Neural cell (in vitro differentiated cells): ENCODE results near the gene CDH4. TPM values are rescaled to one million over a fixed set of nuclear protein-coding genes. Genes with fewer than 3 reads are reported as not detected.

Source experiments
- H2AFZ ChIP-seq: fragments of 200-600, 300-800 bp; sonication (generic), shearing (Covaris generic); 2 replicates; pipeline ENCODE4 v1.6.0; 2014; ENCODE audit warnings: low read depth, mild to moderate bottlenecking, antibody characterized with exemption, low read length, moderate library complexity
- H3F3A ChIP-seq: fragments of 200-600 bp; shearing (Covaris generic); 2 replicates; pipeline ENCODE4 v1.6.1; 2016; ENCODE audit warnings: mild to moderate bottlenecking, moderate library complexity, mixed read lengths, antibody characterized with exemption, low read length; ENCODE audit not compliant: insufficient read depth, poor library complexity, severe bottlenecking
- H3K27ac ChIP-seq: fragments of 200-600, 300-800 bp; sonication (generic), shearing (Covaris generic); 2 replicates; pipeline ENCODE4 v1.5.1; 2014; ENCODE audit warnings: mild to moderate bottlenecking, low read length, moderate library complexity
- H3K27me3 ChIP-seq: fragments of 300-800, 200-600 bp; sonication (generic), shearing (Covaris generic); 2 replicates; pipeline ENCODE4 v1.6.0; 2014; ENCODE audit warnings: mild to moderate bottlenecking, low read depth, low read length, moderate library complexity; ENCODE audit not compliant: insufficient read depth
- H3K36me3 ChIP-seq: fragments of 300-800, 200-600 bp; sonication (generic), shearing (Covaris generic); 2 replicates; pipeline ENCODE4 v1.5.1; 2014; ENCODE audit warnings: mild to moderate bottlenecking, antibody characterized with exemption, low read length, moderate library complexity; ENCODE audit not compliant: insufficient read depth
- H3K4me2 ChIP-seq: fragments of 300-800, 200-600 bp; sonication (generic), shearing (Covaris generic); 2 replicates; pipeline ENCODE4 v1.6.0; 2014; ENCODE audit warnings: mild to moderate bottlenecking, low read length
- H3K4me3 ChIP-seq: fragments of 300-800, 200-600 bp; sonication (generic), shearing (Covaris generic); 2 replicates; pipeline ENCODE4 v1.5.1; 2014; ENCODE audit warnings: mild to moderate bottlenecking, low read length, moderate library complexity
- H3K79me2 ChIP-seq: fragments of 200-600 bp; shearing (Covaris generic); replicated peaks from 2 replicates; pipeline ENCODE4 v1.6.0; 2014; ENCODE audit warnings: mild to moderate bottlenecking, low read length, moderate library complexity; ENCODE audit not compliant: insufficient read depth
- H3K9ac ChIP-seq: fragments of 300-800, 200-600 bp; sonication (generic), shearing (Covaris generic); 2 replicates; pipeline ENCODE4 v1.6.1; 2016; ENCODE audit warnings: mild to moderate bottlenecking, low read length, mixed read lengths
- H3K9me2 ChIP-seq: fragments of 200-600 bp; shearing (Covaris generic); 2 replicates; pipeline ENCODE4 v1.6.1; 2016; ENCODE audit warnings: mild to moderate bottlenecking, low read length, mixed read lengths; ENCODE audit not compliant: insufficient read depth
- H3K9me3 ChIP-seq: fragments of 200-600, 300-800 bp; sonication (generic), shearing (Covaris generic); 2 replicates; pipeline ENCODE4 v1.6.1; 2016; ENCODE audit warnings: mild to moderate bottlenecking, mixed run types, low read length, moderate library complexity, mixed read lengths
- H4K20me1 ChIP-seq: fragments of 200-600 bp; shearing (Covaris generic); 2 replicates; pipeline ENCODE4 v1.6.1; 2016; ENCODE audit warnings: mild to moderate bottlenecking, mixed run types; ENCODE audit not compliant: insufficient read depth
- EP300 ChIP-seq: fragments of 450-650 bp; conservative IDR thresholded peaks from 2 replicates; pipeline ENCODE4 v1.6.1; 2014; ENCODE audit warnings: antibody characterized with exemption, mild to moderate bottlenecking, moderate library complexity; ENCODE audit not compliant: poor library complexity, severe bottlenecking
- EZH2 ChIP-seq: fragments of 200-600, 300-800 bp; shearing (Covaris generic), sonication (generic); IDR thresholded peaks from 2 replicates; pipeline ENCODE4 v1.6.1; 2014; ENCODE audit warnings: antibody characterized with exemption, low read length, borderline replicate concordance, mild to moderate bottlenecking; ENCODE audit not compliant: insufficient read depth, poor library complexity, severe bottlenecking
- MXI1 ChIP-seq: fragments of 450-650 bp; conservative IDR thresholded peaks from 2 replicates; pipeline ENCODE4 v1.6.1; 2014; ENCODE audit warnings: antibody characterized with exemption, mild to moderate bottlenecking; ENCODE audit not compliant: poor library complexity, severe bottlenecking
- POLR2AphosphoS5 ChIP-seq: IDR thresholded peaks from 2 replicates; pipeline ENCODE4 v1.6.1; 2012
- RAD21 ChIP-seq: fragments of 450-650 bp; conservative IDR thresholded peaks from 2 replicates; pipeline ENCODE4 v1.6.1; 2014; ENCODE audit warnings: antibody characterized with exemption, mild to moderate bottlenecking, moderate library complexity
- SMC3 ChIP-seq: fragments of 450-650 bp; conservative IDR thresholded peaks from 2 replicates; pipeline ENCODE4 v1.6.1; 2014; ENCODE audit warnings: antibody characterized with exemption, mild to moderate bottlenecking, moderate library complexity; ENCODE audit not compliant: poor library complexity
- TAF1 ChIP-seq: IDR thresholded peaks from 2 replicates; pipeline ENCODE4 v1.6.1; 2012; ENCODE audit warnings: low read depth
- polyA plus RNA-seq: library from polyadenylated mRNA; depleted of rRNA; stranded (reverse); fragments of >200 nt; gene quantifications from 2 replicates; pipeline ENCODE4 v1.2.3, GENCODE V29; 2014
- TF ChIP-seq, protein P1 (sequence below): fragments of 450-650 bp; IDR thresholded peaks from 2 replicates; pipeline ENCODE4 v1.5.1; 2014; ENCODE audit warnings: antibody characterized with exemption, mild to moderate bottlenecking, moderate library complexity; ENCODE audit not compliant: poor library complexity, severe bottlenecking
- TF ChIP-seq, protein P2 (sequence below): IDR thresholded peaks from 2 replicates; pipeline ENCODE4 v1.6.1; 2012; ENCODE audit warnings: borderline replicate concordance

Gene CDH4
- polyA plus RNA-seq, 1 donor from 2014 or later, result 24.6 TPM

GRCh38 chr20:61882716-61883615 lies 630.9 kb downstream of the CDH4 start:
- no peak for TF ChIP-seq EP300
- no peak for TF ChIP-seq SMC3
- TF ChIP-seq, protein P1, sequence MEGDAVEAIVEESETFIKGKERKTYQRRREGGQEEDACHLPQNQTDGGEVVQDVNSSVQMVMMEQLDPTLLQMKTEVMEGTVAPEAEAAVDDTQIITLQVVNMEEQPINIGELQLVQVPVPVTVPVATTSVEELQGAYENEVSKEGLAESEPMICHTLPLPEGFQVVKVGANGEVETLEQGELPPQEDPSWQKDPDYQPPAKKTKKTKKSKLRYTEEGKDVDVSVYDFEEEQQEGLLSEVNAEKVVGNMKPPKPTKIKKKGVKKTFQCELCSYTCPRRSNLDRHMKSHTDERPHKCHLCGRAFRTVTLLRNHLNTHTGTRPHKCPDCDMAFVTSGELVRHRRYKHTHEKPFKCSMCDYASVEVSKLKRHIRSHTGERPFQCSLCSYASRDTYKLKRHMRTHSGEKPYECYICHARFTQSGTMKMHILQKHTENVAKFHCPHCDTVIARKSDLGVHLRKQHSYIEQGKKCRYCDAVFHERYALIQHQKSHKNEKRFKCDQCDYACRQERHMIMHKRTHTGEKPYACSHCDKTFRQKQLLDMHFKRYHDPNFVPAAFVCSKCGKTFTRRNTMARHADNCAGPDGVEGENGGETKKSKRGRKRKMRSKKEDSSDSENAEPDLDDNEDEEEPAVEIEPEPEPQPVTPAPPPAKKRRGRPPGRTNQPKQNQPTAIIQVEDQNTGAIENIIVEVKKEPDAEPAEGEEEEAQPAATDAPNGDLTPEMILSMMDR, result no peak
- TF ChIP-seq EZH2, result no peak
- TF ChIP-seq RAD21, result no peak
- no peak for TF ChIP-seq TAF1
- TF ChIP-seq POLR2AphosphoS5, result no peak
- TF ChIP-seq, protein P2, sequence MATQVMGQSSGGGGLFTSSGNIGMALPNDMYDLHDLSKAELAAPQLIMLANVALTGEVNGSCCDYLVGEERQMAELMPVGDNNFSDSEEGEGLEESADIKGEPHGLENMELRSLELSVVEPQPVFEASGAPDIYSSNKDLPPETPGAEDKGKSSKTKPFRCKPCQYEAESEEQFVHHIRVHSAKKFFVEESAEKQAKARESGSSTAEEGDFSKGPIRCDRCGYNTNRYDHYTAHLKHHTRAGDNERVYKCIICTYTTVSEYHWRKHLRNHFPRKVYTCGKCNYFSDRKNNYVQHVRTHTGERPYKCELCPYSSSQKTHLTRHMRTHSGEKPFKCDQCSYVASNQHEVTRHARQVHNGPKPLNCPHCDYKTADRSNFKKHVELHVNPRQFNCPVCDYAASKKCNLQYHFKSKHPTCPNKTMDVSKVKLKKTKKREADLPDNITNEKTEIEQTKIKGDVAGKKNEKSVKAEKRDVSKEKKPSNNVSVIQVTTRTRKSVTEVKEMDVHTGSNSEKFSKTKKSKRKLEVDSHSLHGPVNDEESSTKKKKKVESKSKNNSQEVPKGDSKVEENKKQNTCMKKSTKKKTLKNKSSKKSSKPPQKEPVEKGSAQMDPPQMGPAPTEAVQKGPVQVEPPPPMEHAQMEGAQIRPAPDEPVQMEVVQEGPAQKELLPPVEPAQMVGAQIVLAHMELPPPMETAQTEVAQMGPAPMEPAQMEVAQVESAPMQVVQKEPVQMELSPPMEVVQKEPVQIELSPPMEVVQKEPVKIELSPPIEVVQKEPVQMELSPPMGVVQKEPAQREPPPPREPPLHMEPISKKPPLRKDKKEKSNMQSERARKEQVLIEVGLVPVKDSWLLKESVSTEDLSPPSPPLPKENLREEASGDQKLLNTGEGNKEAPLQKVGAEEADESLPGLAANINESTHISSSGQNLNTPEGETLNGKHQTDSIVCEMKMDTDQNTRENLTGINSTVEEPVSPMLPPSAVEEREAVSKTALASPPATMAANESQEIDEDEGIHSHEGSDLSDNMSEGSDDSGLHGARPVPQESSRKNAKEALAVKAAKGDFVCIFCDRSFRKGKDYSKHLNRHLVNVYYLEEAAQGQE, result no peak
- TF ChIP-seq MXI1, result no peak
- Histone ChIP-seq H3F3A (no peaks in the 10 kb centered on the region), H3K79me2 (no peaks in the 10 kb centered on the region), H3K27ac (no peak overlapping the region), H3K27me3 (no peaks in the 10 kb centered on the region), H3K9me2 (no peaks in the 10 kb centered on the region), H3K9me3 (no peaks in the 10 kb centered on the region), H3K4me2 (no peak overlapping the region), H3K9ac (no peak overlapping the region), H3K4me3 (no peak overlapping the region), H3K36me3 (no peaks in the 10 kb centered on the region), H4K20me1 (no peaks in the 10 kb centered on the region), H2AFZ (no peak overlapping the region)

DNA sequence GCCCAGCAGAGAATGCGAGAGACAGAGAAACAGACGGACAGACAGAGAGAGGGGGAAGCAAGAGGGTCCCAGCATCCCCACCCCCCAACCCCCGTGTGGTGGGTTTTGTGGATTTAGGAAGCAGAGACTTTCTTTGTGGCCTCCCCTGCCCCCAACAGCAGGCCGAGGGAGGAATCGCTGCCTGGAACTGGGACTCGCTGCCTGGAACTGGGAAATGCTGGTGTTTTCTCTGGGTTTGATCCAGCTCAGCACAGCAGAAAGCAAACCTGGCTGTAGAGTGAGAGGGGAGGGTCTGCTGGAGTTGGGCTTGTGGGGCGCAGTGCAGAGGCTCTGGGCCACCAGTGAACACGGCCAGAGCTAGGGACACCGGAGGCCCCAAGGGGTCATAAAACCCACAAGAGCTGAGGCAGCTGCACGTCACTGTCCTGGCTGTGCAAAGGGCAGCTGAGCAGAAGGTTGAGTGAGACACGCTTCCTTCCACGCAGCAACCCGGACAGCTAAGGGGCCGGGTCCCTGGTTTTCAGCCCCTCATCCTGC lies 631.9 kb downstream of the CDH4 start:
- Histone ChIP-seq H3K9me2 (no peaks in the 10 kb centered on the region), H3K4me2 (no peak overlapping the region), H3K9me3 (no peaks in the 10 kb centered on the region), H3K27me3 (no peaks in the 10 kb centered on the region), H3K79me2 (no peaks in the 10 kb centered on the region), H3K4me3 (no peak overlapping the region), H3K36me3 (no peaks in the 10 kb centered on the region), H3K9ac (no peak overlapping the region), H3K27ac (no peak overlapping the region), H4K20me1 (no peaks in the 10 kb centered on the region), H2AFZ (no peak overlapping the region), H3F3A (no peaks in the 10 kb centered on the region)
- TF ChIP-seq MXI1, result no peak
- no peak for TF ChIP-seq SMC3
- TF ChIP-seq, protein P2, result no peak
- TF ChIP-seq EZH2, result no peak
- TF ChIP-seq TAF1, result no peak
- no peak for TF ChIP-seq EP300
- TF ChIP-seq POLR2AphosphoS5, result no peak
- no peak for TF ChIP-seq RAD21
